Kidney (tissue), 14 donors: ENCODE data around the gene SPTBN5. TPM values are rescaled to one million over a fixed set of nuclear protein-coding genes. Genes with fewer than 3 reads are reported as not detected.
A peak's percentile ranks its signal among the peaks of the same experiment; 100 is the strongest.

ENCODE experiments used
- DNase-seq, 5 donors: peaks; one replicate each; pipeline ENCODE4 v3.0.0-alpha.2; 2013 to 2020
- FAIRE-seq: peaks from 2 replicates; lab custom pipeline; 2012; peaks lifted over from hg19 to GRCh38; lab: Jason Lieb, UNC
- H3K27ac ChIP-seq, 2 donors: one replicate each; pipeline ENCODE4 v1.7.0; 2013; ENCODE audit warnings: low read depth in 2 of 2, low read length in 2 of 2, inconsistent platforms in 1 of 2
- H3K27me3 ChIP-seq: one replicate; pipeline ENCODE4 v1.7.1; 2013; ENCODE audit warnings: low read length, inconsistent platforms; ENCODE audit not compliant: control insufficient read depth, insufficient read depth
- H3K36me3 ChIP-seq, 3 donors: one replicate each; pipeline versions ENCODE4 v1.7.0 to v1.7.1; 2013; ENCODE audit warnings: low read length in 3 of 3, control low read depth in 1 of 3, inconsistent platforms in 1 of 3; ENCODE audit not compliant: insufficient read depth in 3 of 3, control insufficient read depth in 2 of 3
- H3K4me1 ChIP-seq, 3 donors: one replicate each; pipeline versions ENCODE4 v1.7.0 to v1.7.1; 2013; ENCODE audit warnings: low read length in 3 of 3, inconsistent platforms in 1 of 3, low read depth in 1 of 3; ENCODE audit not compliant: control insufficient read depth in 2 of 3, insufficient read depth in 2 of 3
- H3K4me3 ChIP-seq, 3 donors: one replicate each; pipeline versions ENCODE4 v1.7.0 to v1.8.1; 2013; ENCODE audit warnings: low read length in 3 of 3, control low read depth in 1 of 3, inconsistent platforms in 1 of 3
- H3K9ac ChIP-seq, 3 donors: one replicate each; pipeline versions ENCODE4 v1.7.0 to v1.7.1; 2013; ENCODE audit warnings: low read length in 3 of 3, control low read depth in 1 of 3, inconsistent platforms in 1 of 3
- H3K9me3 ChIP-seq, 3 donors: one replicate each; pipeline versions ENCODE4 v1.7.0 to v1.7.1; 2013; ENCODE audit warnings: low read length in 3 of 3, control low read depth in 1 of 3, inconsistent platforms in 1 of 3; ENCODE audit not compliant: control insufficient read depth in 2 of 3, insufficient read depth in 1 of 3
- intact Hi-C: fragments of 100-400 bp; cut with DNase I; formaldehyde crosslinking; loops from one replicate; pipeline ENCODE4 v1.11.1; 2022
- polyA plus RNA-seq: library from polyadenylated mRNA; stranded (reverse); fragments of 350-450 nt; fragmentation: Illumina TruSeq; extraction: RNeasy Lipid Tissue Mini Kit (QIAGEN cat#74804); gene quantifications from one replicate; pipeline ENCODE4 v1.2.3, GENCODE V29; 2014; ENCODE audit warnings: low read depth, low replicate concordance; ENCODE audit not compliant: insufficient read depth
- total RNA-seq: library from RNA; stranded (reverse); fragmentation: NEBNext Ultra II Directional; extraction: Animal tissue kit (Norgen Biotek cat#: 25700); gene quantifications from one replicate; pipeline ENCODE4 v1.2.1, GENCODE V29; 2021
- TF ChIP-seq, protein P1 (sequence below): IDR thresholded peaks from 3 replicates; pipeline ENCODE4 v1.5.1; 2012; ENCODE audit warnings: mild to moderate bottlenecking, moderate library complexity, borderline replicate concordance; ENCODE audit not compliant: insufficient read depth; ENCODE audit errors: extremely low read depth
- donor health status: control.
- donor health status: control.
- donor health status: control.
- donor health status: control.
- donor health status: control.
- donor health status: DM: yes; HTN: yes; CAD: no.
- donor health status: Normal renal cell carcinoma (clear cell type).

The SPTBN5 gene
- total and polyA plus RNA-seq, 2 donors from 2014 or later: 1.2 to 2.6 TPM

- H3K9me3 ChIP-seq: no peaks in the 10 kb centered on the region
- FAIRE-seq (no peak), DNase-seq (no peak)
- peaks cover 0 to 23% (median 14%) of the 10 kb centered on the region in 3 donors for H3K4me1 ChIP-seq
- TF ChIP-seq, protein P1, sequence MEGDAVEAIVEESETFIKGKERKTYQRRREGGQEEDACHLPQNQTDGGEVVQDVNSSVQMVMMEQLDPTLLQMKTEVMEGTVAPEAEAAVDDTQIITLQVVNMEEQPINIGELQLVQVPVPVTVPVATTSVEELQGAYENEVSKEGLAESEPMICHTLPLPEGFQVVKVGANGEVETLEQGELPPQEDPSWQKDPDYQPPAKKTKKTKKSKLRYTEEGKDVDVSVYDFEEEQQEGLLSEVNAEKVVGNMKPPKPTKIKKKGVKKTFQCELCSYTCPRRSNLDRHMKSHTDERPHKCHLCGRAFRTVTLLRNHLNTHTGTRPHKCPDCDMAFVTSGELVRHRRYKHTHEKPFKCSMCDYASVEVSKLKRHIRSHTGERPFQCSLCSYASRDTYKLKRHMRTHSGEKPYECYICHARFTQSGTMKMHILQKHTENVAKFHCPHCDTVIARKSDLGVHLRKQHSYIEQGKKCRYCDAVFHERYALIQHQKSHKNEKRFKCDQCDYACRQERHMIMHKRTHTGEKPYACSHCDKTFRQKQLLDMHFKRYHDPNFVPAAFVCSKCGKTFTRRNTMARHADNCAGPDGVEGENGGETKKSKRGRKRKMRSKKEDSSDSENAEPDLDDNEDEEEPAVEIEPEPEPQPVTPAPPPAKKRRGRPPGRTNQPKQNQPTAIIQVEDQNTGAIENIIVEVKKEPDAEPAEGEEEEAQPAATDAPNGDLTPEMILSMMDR: no peak
- no peaks in the 10 kb centered on the region for H3K27me3 ChIP-seq
- no peak overlapping the region for H3K9ac ChIP-seq
- H3K27ac ChIP-seq: peak overlapping the region; percentile 40 to 80
- H3K4me3 ChIP-seq: no peak overlapping the region
- H3K36me3 ChIP-seq: peaks cover 0 to under 1% (median 0%) of the 10 kb centered on the region in 3 donors
- intact Hi-C loops: no loop called here
Observed at GRCh38 chr15:41805711-41806110, 88.1 kb downstream of the SPTBN5 start.

GRCh38 chr15:41804916-41805666 lies 88.8 kb downstream of the SPTBN5 start:
- TF ChIP-seq, protein P1: no peak
- H3K4me1 ChIP-seq: peaks cover 0 to 23% (median 14%) of the 10 kb centered on the region in 3 donors
- peak overlapping the region; percentile 40 to 80 for H3K27ac ChIP-seq
- intact Hi-C loops: no loop called here
- DNase-seq (peak in 3 of 5 donors; percentile 21 to 53 (median 48)), FAIRE-seq (no peak)
- H3K9me3 ChIP-seq: no peaks in the 10 kb centered on the region
- peaks cover 0 to 3% (median 0%) of the 10 kb centered on the region in 3 donors for H3K36me3 ChIP-seq
- H3K4me3 ChIP-seq: no peak overlapping the region
- H3K9ac ChIP-seq: peak overlapping the region in 1 of 3 donors; percentile 34
- no peaks in the 10 kb centered on the region for H3K27me3 ChIP-seq

DNA sequence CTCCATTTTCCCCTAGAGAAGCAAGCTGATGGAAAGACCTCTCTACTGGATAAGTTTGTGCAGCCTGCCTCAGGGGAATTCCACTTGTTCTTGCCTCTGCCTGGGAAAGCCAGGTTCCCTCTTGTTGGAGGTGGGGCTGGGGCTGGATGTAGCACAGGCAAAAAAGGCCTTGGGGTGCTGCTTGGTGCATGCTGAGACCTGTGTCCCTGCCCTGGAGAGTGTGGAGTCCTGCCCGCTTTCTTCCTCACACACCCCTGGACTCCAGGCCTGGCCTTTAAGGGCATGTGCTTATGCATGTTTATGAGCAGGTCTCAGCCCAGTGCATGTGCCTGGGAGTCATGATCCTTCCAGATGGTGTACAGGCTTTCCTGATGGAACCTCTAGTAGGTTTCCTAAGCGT lies 89.5 kb downstream of the SPTBN5 start:
- intact Hi-C loops: no loop called here
- H3K27ac ChIP-seq: peak overlapping the region; percentile 40 to 80
- no peaks in the 10 kb centered on the region for H3K9me3 ChIP-seq
- H3K4me1 ChIP-seq: peaks cover 0 to 26% (median 14%) of the 10 kb centered on the region in 3 donors
- TF ChIP-seq, protein P1: no peak
- FAIRE-seq (no peak), DNase-seq (peak in 1 of 5 donors; percentile 26)
- H3K4me3 ChIP-seq: no peak overlapping the region
- H3K36me3 ChIP-seq: peaks cover 0 to 5% (median 3%) of the 10 kb centered on the region in 3 donors
- no peaks in the 10 kb centered on the region for H3K27me3 ChIP-seq
- H3K9ac ChIP-seq: peak overlapping the region in 1 of 3 donors; percentile 34
